Right atrium auricular region (tissue), 2 donors: ENCODE results near the gene SH3BP4. TPM values are rescaled to one million over a fixed set of nuclear protein-coding genes. Genes with fewer than 3 reads are reported as not detected.

Experiments used
- DNase-seq: peaks from one replicate; pipeline ENCODE4 v3.0.0-alpha.2; 2019; ENCODE audit warnings: low spot score
- H3K27ac ChIP-seq, 2 donors: fragments of 200-600 bp; sonication (generic); 1 replicate in 1 of 2; 2 replicates in 1 of 2; pipeline ENCODE4 v1.5.1; 2016 to 2019
- H3K27me3 ChIP-seq, 2 donors: fragments of 200-600 bp; sonication (generic); one replicate each; pipeline versions ENCODE4 v1.5.1 to v1.6.0; 2017 to 2019
- H3K36me3 ChIP-seq: fragments of 200-600 bp; sonication (generic); one replicate; pipeline ENCODE4 v1.5.1; 2016
- H3K4me1 ChIP-seq, 2 donors: fragments of 200-600 bp; sonication (generic); one replicate each; pipeline versions ENCODE4 v1.5.1 to v1.6.0; 2017 to 2019
- H3K4me3 ChIP-seq, 2 donors: fragments of 200-600 bp; sonication (generic); 1 replicate in 1 of 2; 2 replicates in 1 of 2; pipeline ENCODE4 v1.5.1; 2017 to 2019; ENCODE audit warnings: mild to moderate bottlenecking in 1 of 2, moderate library complexity in 1 of 2
- H3K9me3 ChIP-seq, 2 donors: fragments of 200-600 bp; sonication (generic); one replicate each; pipeline ENCODE4 v1.5.1; 2019
- CTCF ChIP-seq, 2 donors: fragments of 200-600 bp; sonication (generic); IDR thresholded peaks; one replicate each; pipeline ENCODE4 v1.5.1; 2019; ENCODE audit warnings: antibody characterized with exemption in 2 of 2
- total RNA-seq, 2 donors: library from RNA; depleted of rRNA; stranded (reverse); fragments of >200 nt; gene quantifications; one replicate each; pipeline ENCODE4 v1.1.0, GENCODE V29; 2016

SH3BP4 gene
- total RNA-seq, 2 donors from 2014 or later: 27.2 to 34.5 TPM

GRCh38 chr2:235082578-235083338 is 130.9 kb downstream of the SH3BP4 start:
- no peak for DNase-seq
- Histone ChIP-seq H3K36me3 (no peaks in the 10 kb centered on the region), H3K4me3 (no peak overlapping the region), H3K4me1 (peaks cover 0 to 17% of the 10 kb centered on the region in 2 donors), H3K27ac (no peak overlapping the region), H3K27me3 (no peaks in the 10 kb centered on the region), H3K9me3 (no peaks in the 10 kb centered on the region)
- no peak for TF ChIP-seq CTCF (IDR thresholded peaks at IDR 0.05)

GRCh38 chr2:235083822-235084221 is 132.0 kb downstream of the SH3BP4 start:
- Histone ChIP-seq H3K4me1 (peaks cover 0 to 28% of the 10 kb centered on the region in 2 donors), H3K27me3 (no peaks in the 10 kb centered on the region), H3K9me3 (no peaks in the 10 kb centered on the region), H3K4me3 (no peak overlapping the region), H3K27ac (no peak overlapping the region), H3K36me3 (no peaks in the 10 kb centered on the region)
- TF ChIP-seq CTCF (IDR thresholded peaks at IDR 0.05): no peak
- no peak for DNase-seq

- Histone ChIP-seq H3K9me3 (no peaks in the 10 kb centered on the region), H3K4me1 (peaks cover 0 to 32% of the 10 kb centered on the region in 2 donors), H3K36me3 (no peaks in the 10 kb centered on the region), H3K4me3 (no peak overlapping the region), H3K27me3 (no peaks in the 10 kb centered on the region), H3K27ac (no peak overlapping the region)
- TF ChIP-seq CTCF (IDR thresholded peaks at IDR 0.05): no peak
- no peak for DNase-seq
Measured at GRCh38 chr2:235084424-235084823, 132.6 kb downstream of the SH3BP4 start.

- no peaks in the 10 kb centered on the region for H3K36me3 ChIP-seq
- no peak for TF ChIP-seq CTCF (IDR thresholded peaks at IDR 0.05)
- no peaks in the 10 kb centered on the region for H3K9me3 ChIP-seq
- H3K4me1 ChIP-seq: peaks cover 0 to 32% of the 10 kb centered on the region in 2 donors
- DNase-seq: no peak
- H3K27ac ChIP-seq: no peak overlapping the region
- H3K4me3 ChIP-seq: no peak overlapping the region
- H3K27me3 ChIP-seq: no peaks in the 10 kb centered on the region
Measured at GRCh38 chr2:235085476-235085875, 133.7 kb downstream of the SH3BP4 start.

GRCh38 chr2:235086481-235087184 is 134.8 kb downstream of the SH3BP4 start:
- Histone ChIP-seq H3K36me3 (no peaks in the 10 kb centered on the region), H3K27ac (no peak overlapping the region)
- no peak for TF ChIP-seq CTCF (IDR thresholded peaks at IDR 0.05)

More at GRCh38 chr2:235086481-235087184, 134.8 kb downstream of the SH3BP4 start:
- no peaks in the 10 kb centered on the region for H3K27me3 ChIP-seq
- H3K4me3 ChIP-seq: no peak overlapping the region
- peaks cover 0 to 32% of the 10 kb centered on the region in 2 donors for H3K4me1 ChIP-seq
- no peaks in the 10 kb centered on the region for H3K9me3 ChIP-seq
- DNase-seq: no peak
